Endothelial cell of umbilical vein (primary cell): ENCODE measurements around the gene TP73. TPM values are rescaled to one million over a fixed set of nuclear protein-coding genes. Genes with fewer than 3 reads are reported as not detected.

ENCODE experiments used
- BruUV-seq: library from RNA; stranded (reverse); fragments of 400-500 nt; replicated peaks from 2 replicates; lab custom pipeline; 2021; lab: Mats Ljungman, UMichigan
- CTCF ChIA-PET: fragments of 300-600, 350-600 bp; sonication (Branson Sonifier 250); formaldehyde crosslinking; loops from one replicate; lab custom pipeline; 2021; ENCODE audit warnings: antibody characterized with exemption, inconsistent platforms; lab: Charles Lee
- POLR2A ChIA-PET: fragments of 300-600, 350-600 bp; sonication (Branson Sonifier 250); formaldehyde crosslinking; loops from one replicate; lab custom pipeline; 2021; ENCODE audit warnings: antibody characterized with exemption, inconsistent platforms; lab: Charles Lee
- DNase-seq: peaks from one replicate; pipeline ENCODE4 v3.0.0-alpha.2; 2011; ENCODE audit warnings: low read depth, low spot score
- FAIRE-seq: peaks from 2 replicates; lab custom pipeline; 2011; peaks lifted over from hg19 to GRCh38; lab: Jason Lieb, UNC
- H2AFZ ChIP-seq: 2 replicates; pipeline ENCODE4 v1.6.0; 2012; ENCODE audit warnings: low read depth, low read length, control low read depth, inconsistent platforms
- H3K27ac ChIP-seq: 2 replicates; pipeline ENCODE4 v1.5.1; 2011; ENCODE audit warnings: low read depth, mild to moderate bottlenecking, control low read depth, low read length, moderate library complexity; ENCODE audit not compliant: insufficient read depth
- H3K27me3 ChIP-seq, 2 experiments: 2 replicates each; pipeline versions ENCODE4 v1.6.0 to v1.6.1; 2011; ENCODE audit warnings: low read length in 2 of 2, mixed read lengths in 1 of 2; ENCODE audit not compliant: control insufficient read depth in 2 of 2, insufficient read depth in 2 of 2
- H3K36me3 ChIP-seq, 2 experiments: 2 replicates in 1 of 2; 3 replicates in 1 of 2; pipeline ENCODE4 v1.5.1; 2011; ENCODE audit warnings: low read length in 2 of 2, mild to moderate bottlenecking in 1 of 2, moderate library complexity in 1 of 2; ENCODE audit not compliant: control insufficient read depth in 2 of 2, insufficient read depth in 2 of 2; ENCODE audit errors: extremely low read depth in 1 of 2
- H3K4me1 ChIP-seq: 3 replicates; pipeline ENCODE4 v1.5.1; 2011; ENCODE audit warnings: mild to moderate bottlenecking, low read length; ENCODE audit not compliant: control insufficient read depth, insufficient read depth; ENCODE audit errors: extremely low read depth
- H3K4me2 ChIP-seq: 2 replicates; pipeline ENCODE4 v1.6.1; 2011; ENCODE audit warnings: low read length, control low read depth, mixed read lengths; ENCODE audit not compliant: insufficient read depth
- H3K4me3 ChIP-seq, 3 experiments: fragments of 200-600 bp in 1 of 3; sonication (generic), shearing (Covaris generic) in 1 of 3; replicated peaks in 1 of 3; 2 replicates each; pipeline ENCODE4 v1.5.1; 2011 to 2016; ENCODE audit warnings: control low read depth in 3 of 3, low read length in 3 of 3, mild to moderate bottlenecking in 2 of 3, inconsistent platforms in 1 of 3, low read depth in 1 of 3, moderate library complexity in 1 of 3; ENCODE audit not compliant: insufficient read depth in 1 of 3
- H3K79me2 ChIP-seq: 2 replicates; pipeline ENCODE4 v1.6.0; 2012; ENCODE audit warnings: low read length, inconsistent platforms; ENCODE audit not compliant: control insufficient read depth, insufficient read depth
- H3K9ac ChIP-seq: replicated peaks from 2 replicates; pipeline ENCODE3; 2011; ENCODE audit warnings: low read length, control low read depth; ENCODE audit not compliant: insufficient read depth; ENCODE audit errors: extremely low read depth
- H3K9me1 ChIP-seq: replicated peaks from 3 replicates; pipeline ENCODE4 v1.6.0; 2011; ENCODE audit warnings: mild to moderate bottlenecking, low read length; ENCODE audit not compliant: control insufficient read depth, insufficient read depth; ENCODE audit errors: extremely low read depth
- H3K9me3 ChIP-seq: replicated peaks from 2 replicates; pipeline ENCODE4 v1.5.1; 2012; ENCODE audit warnings: low read length, inconsistent platforms; ENCODE audit not compliant: control insufficient read depth, insufficient read depth
- H4K20me1 ChIP-seq: replicated peaks from 2 replicates; pipeline ENCODE3; 2011; ENCODE audit warnings: mild to moderate bottlenecking, low read length; ENCODE audit not compliant: control insufficient read depth, insufficient read depth; ENCODE audit errors: extremely low read depth
- CTCF ChIP-seq, 2 donors: IDR thresholded peaks; 1 replicate in 1 of 2; 2 replicates in 1 of 2; pipeline ENCODE4 v1.5.1; 2011; ENCODE audit warnings: low read length in 2 of 2, mild to moderate bottlenecking in 2 of 2, moderate library complexity in 2 of 2, control low read depth in 1 of 2, inconsistent platforms in 1 of 2, low read depth in 1 of 2; ENCODE audit not compliant: insufficient read depth in 1 of 2; ENCODE audit errors: extremely low read depth in 1 of 2
- EZH2 ChIP-seq: IDR thresholded peaks from 2 replicates; pipeline ENCODE4 v1.6.1; 2012; ENCODE audit warnings: borderline replicate concordance, low read depth, mild to moderate bottlenecking, moderate library complexity, low read length, inconsistent platforms; ENCODE audit not compliant: severe bottlenecking
- FOS ChIP-seq: IDR thresholded peaks from 2 replicates; pipeline ENCODE4 v1.6.1; 2011; ENCODE audit warnings: mild to moderate bottlenecking, low read length, moderate library complexity, borderline replicate concordance; ENCODE audit not compliant: insufficient read depth
- GATA2 ChIP-seq: IDR thresholded peaks from 2 replicates; pipeline ENCODE4 v1.7.0; 2011; ENCODE audit warnings: low read depth, mild to moderate bottlenecking, moderate library complexity, mixed read lengths, low read length; ENCODE audit not compliant: insufficient read length, insufficient read depth
- JUN ChIP-seq: IDR thresholded peaks from 2 replicates; pipeline ENCODE4 v1.6.1; 2011; ENCODE audit warnings: borderline replicate concordance, low read depth; ENCODE audit not compliant: insufficient read length, insufficient read depth
- MAX ChIP-seq: IDR thresholded peaks from 2 replicates; pipeline ENCODE4 v1.6.1; 2011; ENCODE audit not compliant: insufficient read depth, insufficient read length
- MYC ChIP-seq: IDR thresholded peaks from one replicate; pipeline ENCODE4 v1.6.1; 2011; ENCODE audit warnings: mild to moderate bottlenecking, low read depth, low read length
- POLR2A ChIP-seq: IDR thresholded peaks from 2 replicates; pipeline ENCODE4 v1.6.1; 2012; ENCODE audit warnings: low read depth, mild to moderate bottlenecking, control low read depth, low read length
- POLR2AphosphoS5 ChIP-seq: IDR thresholded peaks from 2 replicates; pipeline ENCODE4 v1.6.1; 2012; ENCODE audit warnings: low read depth, mild to moderate bottlenecking, control low read depth, low read length, moderate library complexity; ENCODE audit not compliant: insufficient read depth
- dilution Hi-C: fragments of 300-500 bp; cut with MboI; formaldehyde crosslinking; loops from one replicate; pipeline ENCODE4 v1.15.0; 2019; ENCODE audit warnings: low sequenced_read_pairs; ENCODE audit not compliant: extremely low pct_ligation_motif_present
- intact Hi-C: fragments of 100-400 bp; cut with micrococcal nuclease; formaldehyde crosslinking; loops from one replicate; pipeline ENCODE4 v1.10.0; 2022
- polyA plus RNA-seq, 4 experiments: library from polyadenylated mRNA; depleted of rRNA in 3 of 4; stranded (reverse) in 3 of 4; unstranded in 1 of 4; fragments of >200 nt; gene quantifications; 2 replicates each; pipeline versions ENCODE4 v1.2.1 to v1.2.3, GENCODE V29; 2011 to 2012; ENCODE audit warnings: missing spikeins in 1 of 4
- total RNA-seq: library from RNA; stranded (reverse); gene quantifications from 2 replicates; pipeline ENCODE4 v1.2.3, GENCODE V29; 2021

Gene TP73
- total and polyA plus RNA-seq, 2 donors (not counting 3 experiments of a cell fraction or from before 2014, with no cell fraction given) = 0.03 to 0.15 TPM

DNA sequence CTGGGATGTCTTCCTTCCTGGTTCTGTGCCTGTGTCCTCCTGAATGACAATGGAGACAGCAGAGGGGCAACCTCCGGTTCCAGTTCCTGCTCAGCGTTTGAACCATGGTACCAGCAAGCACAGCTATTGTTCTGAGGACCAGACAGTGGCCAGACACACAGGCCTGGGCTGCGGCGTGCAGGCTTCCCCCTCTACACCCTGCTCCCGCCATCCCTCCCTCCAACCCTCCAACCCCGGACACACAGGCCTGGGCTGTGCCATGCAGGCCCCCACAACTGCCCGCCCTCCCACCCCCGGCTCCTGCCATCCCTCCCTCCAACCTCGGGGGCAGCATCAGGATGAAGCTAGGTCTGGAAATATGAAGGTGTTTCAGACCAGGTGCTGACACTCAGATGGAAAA lies 35.5 kb upstream of the TP73 start:
- Histone ChIP-seq H3K27me3 (no peaks in the 10 kb centered on the region), H3K9me3 (no peaks in the 10 kb centered on the region), H3K4me2 (no peak overlapping the region), H3K27ac (no peak overlapping the region), H2AFZ (no peak overlapping the region), H3K9me1 (no peaks in the 10 kb centered on the region), H3K36me3 (no peaks in the 10 kb centered on the region), H3K9ac (no peak overlapping the region), H3K4me3 (no peak overlapping the region), H3K4me1 (peaks cover 38% of the 10 kb centered on the region), H4K20me1 (no peaks in the 10 kb centered on the region), H3K79me2 (no peaks in the 10 kb centered on the region)
- BruUV-seq = no TSS peak
- dilution Hi-C loops (no loop called here), intact Hi-C loops (no loop called here)
- no peak for FAIRE-seq
- POLR2A ChIA-PET = no interaction called here
- DNase-seq = no peak
- TF ChIP-seq POLR2A = no peak
- no peak for TF ChIP-seq MAX
- no peak for TF ChIP-seq EZH2
- TF ChIP-seq POLR2AphosphoS5 = no peak
- TF ChIP-seq GATA2 = no peak
- TF ChIP-seq FOS = no peak
- TF ChIP-seq MYC = no peak
- TF ChIP-seq CTCF (IDR thresholded peaks at IDR 0.05; ENCODE audit: extremely low read depth in 1 of 2, insufficient read depth in 1 of 2, low read depth in 1 of 2, low read length in 2 of 2) = no peak
- no peak for TF ChIP-seq JUN
- CTCF ChIA-PET = interaction anchor here (1.1 to 2.8 kb wide), 5 partner anchors 28 to 164 kb away, joined by 3 to 11 read pairs (median 6); no protein-coding TSS in a partner anchor
